Mucosa of gallbladder (tissue), 1 donor: ENCODE measurements around the gene GRB2. TPM values are rescaled to one million over a fixed set of nuclear protein-coding genes. Genes with fewer than 3 reads are reported as not detected.
"Not testable (repeated sequence)": the region's sequence is repeated elsewhere in the genome, so short reads cannot be mapped to it uniquely, and the experiment has no call there.

Source experiments
- DNase-seq: peaks from one replicate; pipeline ENCODE4 v3.0.0-alpha.2; 2020; ENCODE audit warnings: low spot score
- total RNA-seq: library from RNA; stranded (reverse); gene quantifications from one replicate; pipeline ENCODE4 v1.2.1, GENCODE V29; 2021
- donor health status: DM: no; HTN: no; CAD: no.

GRB2 gene
- total RNA-seq: 94.3 TPM

DNA sequence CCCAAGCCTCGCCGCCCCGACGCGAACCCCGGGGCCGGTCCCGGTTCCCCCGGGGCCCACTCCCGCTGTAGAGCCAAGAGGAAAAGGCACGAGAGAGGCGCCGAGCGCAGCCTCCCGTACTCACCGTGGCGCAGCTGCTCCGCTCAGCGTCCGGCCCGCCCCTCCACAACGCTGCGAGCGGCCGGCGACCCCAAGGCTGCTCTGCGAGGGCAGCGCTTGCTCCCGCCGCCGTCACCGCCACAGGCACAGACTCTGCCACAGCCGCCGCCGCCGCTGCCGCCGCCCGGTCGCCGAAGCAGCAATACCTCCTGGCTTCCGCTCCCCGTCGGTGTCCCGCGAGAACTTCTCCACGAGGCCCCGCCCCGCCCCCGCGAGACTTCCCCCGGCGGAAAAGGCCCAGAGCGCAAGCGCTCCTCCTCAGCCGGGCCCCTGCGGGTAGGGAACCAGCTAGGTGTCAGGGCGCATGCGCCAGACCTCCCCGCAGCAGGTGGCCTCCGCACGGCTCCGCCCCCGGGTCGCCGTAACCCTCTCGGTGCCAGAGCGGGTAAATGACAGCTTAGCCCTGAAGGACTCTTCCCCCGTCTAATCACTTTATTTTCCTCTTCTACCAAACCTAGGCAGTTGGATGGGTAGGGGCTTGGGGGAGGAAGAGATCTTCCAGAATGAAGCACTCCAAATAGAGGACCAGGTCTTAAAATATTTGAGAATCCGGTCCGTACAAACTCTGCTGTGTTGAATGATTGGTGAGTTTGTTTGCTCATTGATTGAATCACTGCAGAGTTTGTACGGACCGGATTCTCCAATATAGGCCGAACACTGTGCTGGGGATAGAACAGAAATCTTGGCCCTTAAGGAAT is at the start of gene GRB2:
Gene GRB2, minus strand, starts transcription at position 314 of the 857 bp plus-strand sequence. CDS start 12,050 bp downstream, outside the sequence.
- DNase-seq: peak; percentile 99

DNA sequence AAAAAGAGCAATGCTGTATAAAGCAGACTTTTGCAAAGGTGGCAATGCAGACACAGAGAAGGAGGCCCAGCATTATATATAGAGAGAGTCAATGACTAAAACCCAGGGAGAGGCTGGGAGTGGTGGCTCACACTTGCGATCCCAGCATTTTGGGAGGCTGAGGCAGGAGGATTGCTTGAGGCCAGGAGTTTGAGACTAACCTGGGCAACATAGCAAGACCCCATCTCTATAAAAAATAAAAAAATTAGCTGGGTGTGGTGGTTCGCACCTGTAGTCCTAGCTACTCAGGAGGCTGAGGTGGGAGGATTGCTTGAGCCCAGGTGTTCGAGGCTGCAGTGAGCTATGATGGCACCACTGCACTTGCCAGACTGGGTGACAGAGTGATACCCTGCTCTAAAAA is 49.2 kb upstream of the GRB2 start:
- DNase-seq: not testable (repeated sequence)

DNA sequence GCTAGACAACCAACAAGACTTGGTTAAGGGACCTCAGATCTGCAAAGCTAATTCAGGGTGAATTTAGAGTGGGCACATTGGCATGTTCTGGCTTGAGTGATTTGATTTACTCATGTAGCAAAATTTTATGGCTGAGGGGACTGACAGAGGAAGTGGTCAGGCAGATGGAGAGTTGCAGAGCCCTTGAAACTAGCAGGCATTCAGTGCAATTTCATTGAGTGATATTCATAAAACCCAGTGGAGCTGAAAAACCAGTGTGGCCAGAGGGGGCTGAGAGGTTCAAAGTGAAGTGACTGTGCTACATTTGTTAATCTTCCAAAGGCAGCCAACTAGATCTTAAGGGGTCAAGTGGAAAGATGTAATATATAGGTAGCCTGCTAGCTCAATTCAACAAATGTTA is 48.7 kb upstream of the GRB2 start:
- DNase-seq: no peak

DNA sequence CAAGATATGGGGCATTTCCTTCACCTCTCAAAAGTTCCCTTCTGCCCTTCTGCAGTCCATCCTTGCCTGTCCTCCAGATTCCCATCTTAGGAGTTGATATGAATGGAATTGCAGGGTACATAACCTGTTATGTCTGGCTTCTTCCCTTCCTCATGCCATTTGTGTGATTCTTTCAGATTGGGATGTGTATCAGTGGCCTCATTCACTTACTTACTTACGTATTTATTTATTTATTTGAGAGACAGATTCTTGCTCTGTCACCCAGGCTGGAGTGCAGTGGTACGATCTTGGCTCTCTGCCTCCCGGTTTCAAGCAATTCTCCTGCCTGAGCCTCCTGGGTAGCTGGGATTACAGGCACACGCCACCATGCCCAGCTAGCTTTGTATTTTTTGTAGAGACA is 44.8 kb upstream of the GRB2 start:
- no peak for DNase-seq

DNA sequence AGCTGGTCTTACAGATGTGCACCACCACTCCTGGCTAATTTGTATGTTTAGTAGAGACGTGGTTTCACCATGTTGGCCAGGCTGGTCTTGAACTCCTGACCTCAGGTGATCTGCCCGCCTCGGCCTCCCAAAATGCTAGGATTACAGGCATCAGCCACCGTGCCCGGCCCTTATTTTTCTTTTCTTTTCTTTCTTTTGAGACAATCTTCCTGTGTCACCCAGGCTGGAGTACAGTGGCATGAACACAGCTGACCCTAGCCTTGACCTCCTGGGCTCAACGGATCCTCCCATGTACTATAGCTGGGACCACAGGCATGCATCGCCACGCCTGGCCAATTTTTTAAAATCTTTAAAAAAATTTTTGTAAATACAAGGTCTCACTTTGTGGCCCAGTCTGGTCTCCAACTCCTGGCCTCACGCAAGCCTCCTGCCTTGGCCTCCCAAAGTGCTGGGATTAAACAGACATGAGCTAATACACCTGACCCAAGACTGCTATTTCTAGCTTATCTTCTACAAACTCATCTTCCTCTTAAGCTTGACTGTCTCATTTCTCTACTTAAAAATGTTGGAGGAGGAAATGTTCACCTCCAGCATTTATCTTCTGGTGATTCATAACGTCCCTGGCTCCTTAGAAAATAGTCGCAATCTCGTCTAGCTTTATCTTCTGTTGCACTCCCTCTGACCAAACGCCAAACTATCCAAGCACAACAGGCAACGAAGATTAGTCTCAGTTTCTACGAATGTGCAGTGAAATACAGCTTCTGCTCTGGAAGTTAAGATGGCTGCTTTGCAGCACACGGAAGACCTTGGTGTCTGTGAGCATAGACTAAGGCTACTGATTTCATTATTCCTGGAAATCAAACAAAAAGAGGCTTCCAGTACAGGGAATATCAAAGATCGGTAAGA is 42.7 kb upstream of the GRB2 start:
- DNase-seq: no peak

DNA sequence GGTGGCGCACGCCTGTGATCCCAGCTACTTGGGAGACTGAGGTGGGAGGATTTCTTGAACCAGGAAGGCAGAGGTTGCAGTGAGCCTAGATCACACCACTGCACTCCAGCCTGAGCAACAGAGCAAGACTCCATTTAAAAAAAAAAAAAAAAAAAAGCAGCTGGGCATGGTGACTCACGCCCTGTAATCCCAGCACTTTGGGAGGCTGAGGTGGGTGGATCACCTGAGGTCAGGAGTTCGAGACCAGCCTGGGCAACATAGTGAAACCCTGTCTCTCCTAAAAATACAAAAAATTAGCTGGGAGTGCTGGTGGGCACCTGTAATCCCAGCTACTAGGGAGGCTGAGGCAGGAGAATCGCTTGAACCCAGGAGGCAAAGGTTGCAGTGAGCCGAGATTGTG is 40.4 kb upstream of the GRB2 start:
- DNase-seq: not testable (repeated sequence)

DNA sequence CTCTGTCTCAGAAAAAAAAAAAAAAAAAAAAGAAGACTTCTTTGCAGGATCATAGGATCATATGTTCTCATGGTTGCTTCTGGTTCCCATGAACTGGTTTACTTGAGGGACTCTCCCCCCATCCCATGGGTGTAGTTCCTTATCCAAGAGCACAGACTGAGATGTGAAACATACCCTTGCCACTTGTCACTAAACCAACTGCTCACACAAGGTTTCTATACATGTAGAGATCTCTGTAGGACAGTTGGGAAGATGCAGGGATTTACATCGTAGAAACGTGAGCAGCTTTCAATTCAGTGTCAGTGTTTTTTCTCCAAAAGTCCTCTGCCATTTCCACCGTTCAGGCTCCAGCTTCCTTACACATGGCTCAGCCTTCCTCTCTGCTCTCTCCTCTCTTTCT is 39.8 kb upstream of the GRB2 start:
- no peak for DNase-seq

DNA sequence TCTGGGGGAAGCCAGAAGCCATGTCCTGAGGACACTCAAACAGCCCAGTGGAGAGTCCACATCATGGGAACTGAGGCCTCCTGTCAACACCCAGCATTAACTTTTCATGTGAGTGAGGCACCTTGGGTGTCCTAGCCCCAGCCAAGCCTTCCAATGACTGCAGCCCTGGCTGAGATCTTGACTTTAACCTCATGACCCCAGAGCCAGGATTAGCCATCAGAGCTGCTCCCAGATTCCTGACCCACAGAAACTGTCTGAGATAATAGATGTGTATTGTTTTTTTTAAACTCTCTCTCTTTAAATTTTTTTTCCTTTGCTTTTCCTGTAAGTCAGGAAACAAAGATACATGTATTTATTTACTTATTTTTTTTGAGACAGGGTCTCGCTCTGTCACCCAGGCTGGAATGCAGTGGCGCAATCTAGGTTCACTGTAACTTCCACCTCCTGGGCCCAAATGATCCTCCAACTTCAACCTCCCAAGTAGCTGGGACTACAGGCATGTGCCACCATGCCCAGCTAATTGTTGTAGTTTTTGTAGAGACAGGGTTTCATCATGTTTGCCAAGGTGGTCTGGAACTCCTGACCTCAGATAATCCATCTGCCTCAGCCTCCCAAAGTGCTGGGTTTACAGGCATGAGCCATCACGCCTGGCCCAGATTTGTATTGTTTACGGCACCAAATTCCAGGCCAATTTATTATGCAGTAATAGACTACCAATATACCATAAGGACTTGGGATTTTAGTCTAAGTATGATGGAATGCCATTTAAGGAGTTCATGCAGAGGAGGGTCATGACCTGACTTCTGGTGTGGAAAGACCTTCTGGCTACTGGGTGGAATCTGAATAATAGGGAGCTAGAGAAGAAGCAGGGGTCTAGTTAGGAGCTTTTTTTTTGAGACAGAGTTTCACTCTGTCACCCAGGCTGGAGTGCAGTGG is 37.0 kb upstream of the GRB2 start:
- DNase-seq: no peak

DNA sequence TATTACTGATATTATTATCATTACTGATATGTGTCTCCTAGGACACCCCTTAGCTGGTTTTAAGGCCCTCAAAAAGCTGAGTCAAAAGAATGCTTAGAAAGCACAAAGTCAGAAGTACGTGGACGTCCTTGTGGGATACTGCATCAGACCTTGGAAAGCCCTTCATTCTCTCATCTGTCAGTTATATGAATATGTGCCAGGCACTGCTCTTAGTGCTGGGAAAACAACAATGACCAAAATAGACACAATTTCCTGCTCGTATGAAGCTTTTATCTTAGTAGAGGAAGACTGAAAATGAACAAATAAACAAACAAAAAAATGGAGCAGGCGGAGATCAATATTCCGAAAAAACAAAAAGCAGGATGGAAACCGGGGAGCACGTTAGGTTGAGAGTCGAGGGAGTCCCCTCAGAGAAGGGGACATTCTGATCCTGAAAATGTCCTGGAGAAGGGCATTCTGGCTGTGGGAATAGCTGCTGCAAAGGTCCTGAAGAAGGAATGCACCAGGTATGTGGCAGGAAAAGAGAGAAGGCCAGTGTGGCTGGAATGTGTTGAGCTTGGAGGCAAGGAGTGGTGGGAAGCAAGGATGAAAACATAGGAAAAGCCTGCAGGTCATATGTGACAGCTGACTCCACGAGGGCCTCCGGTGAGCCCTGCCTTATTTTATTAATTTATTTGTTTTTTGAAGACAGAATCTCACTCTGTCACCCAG is 35.4 kb upstream of the GRB2 start:
- no peak for DNase-seq

DNA sequence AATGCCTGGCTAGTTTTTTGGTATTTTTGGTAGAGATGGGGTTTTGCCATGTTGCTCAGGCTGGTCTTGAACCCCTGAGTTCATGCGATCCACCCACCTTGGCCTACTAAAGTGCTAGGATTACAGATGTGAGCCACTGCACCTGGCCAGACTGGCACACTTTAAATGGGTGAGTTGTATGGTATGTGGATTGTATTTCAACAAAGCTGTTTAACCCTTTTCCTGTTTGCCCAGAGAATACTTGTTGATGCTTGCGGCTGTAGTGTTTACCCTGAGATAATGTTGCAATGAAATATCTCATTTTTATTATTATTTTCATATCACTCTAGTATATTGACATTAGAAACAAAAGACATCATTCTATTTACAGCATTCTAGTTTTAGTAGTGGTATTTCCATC is 33.8 kb upstream of the GRB2 start:
- no peak for DNase-seq

DNA sequence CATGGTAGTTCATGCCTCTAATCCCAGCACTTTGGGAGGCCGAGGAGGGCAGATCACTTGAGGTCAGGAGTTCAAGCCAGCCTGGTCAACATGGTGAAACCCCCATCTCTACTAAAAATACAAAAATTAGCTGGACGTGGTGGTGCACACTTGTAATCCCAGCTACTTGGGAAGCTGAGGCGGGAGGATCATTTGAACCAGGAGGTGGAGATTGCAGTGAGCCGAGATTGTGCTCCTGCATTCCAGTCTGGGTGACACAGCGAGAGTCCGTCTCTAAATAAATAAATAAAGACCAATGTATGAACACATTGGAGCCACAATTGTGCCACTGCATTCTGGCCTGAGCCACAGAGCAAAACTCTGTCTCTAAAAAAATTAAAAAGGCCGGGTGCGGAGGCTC is 31.9 kb upstream of the GRB2 start:
- DNase-seq: not testable (repeated sequence)

DNA sequence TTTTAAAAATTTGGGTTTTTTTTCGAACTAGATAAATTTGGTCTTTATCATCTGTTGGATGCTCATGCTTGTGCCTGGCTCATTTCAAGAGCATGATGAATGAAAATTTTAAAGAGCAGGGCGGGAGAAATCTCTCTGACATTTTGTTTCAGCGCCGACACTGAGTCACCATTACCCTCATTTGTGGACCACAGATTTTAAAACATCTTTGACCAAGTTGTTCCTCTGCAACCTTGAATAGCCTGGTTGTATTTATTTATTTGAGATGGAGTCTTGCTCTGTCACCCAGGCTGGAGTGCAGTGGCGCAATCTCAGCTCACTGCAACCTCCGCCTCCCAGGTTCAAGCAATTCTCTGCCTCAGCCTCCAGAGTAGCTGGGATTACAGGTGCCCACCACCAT is 29.0 kb upstream of the GRB2 start:
- not testable (repeated sequence) for DNase-seq

DNA sequence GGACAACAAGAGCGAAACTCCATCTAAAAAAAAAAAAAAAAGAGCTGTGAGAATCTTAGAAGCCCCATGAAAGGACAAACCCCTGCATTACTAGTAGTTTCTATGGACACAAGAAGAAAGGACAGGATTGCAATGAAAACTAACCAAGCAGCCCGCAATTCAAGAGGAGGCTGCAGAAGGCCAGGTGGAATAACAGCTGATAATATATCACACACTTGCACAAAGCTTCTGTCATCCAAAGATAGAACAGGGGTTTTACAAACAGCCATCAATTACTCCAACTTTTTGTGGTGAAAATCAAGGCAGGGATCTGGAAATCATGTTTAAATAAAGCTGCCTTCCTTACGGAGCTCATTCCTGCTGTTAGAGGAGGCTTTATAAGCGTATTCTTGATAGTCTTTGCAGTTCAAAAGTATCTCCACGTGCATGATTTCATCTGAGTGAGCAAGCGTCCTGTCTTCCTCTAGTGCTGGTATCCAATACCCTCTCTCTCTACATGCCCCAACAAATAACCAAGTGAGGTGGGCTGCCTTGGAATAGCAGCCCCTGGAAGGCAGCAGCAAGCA is 27.8 kb upstream of the GRB2 start:
- no peak for DNase-seq

DNA sequence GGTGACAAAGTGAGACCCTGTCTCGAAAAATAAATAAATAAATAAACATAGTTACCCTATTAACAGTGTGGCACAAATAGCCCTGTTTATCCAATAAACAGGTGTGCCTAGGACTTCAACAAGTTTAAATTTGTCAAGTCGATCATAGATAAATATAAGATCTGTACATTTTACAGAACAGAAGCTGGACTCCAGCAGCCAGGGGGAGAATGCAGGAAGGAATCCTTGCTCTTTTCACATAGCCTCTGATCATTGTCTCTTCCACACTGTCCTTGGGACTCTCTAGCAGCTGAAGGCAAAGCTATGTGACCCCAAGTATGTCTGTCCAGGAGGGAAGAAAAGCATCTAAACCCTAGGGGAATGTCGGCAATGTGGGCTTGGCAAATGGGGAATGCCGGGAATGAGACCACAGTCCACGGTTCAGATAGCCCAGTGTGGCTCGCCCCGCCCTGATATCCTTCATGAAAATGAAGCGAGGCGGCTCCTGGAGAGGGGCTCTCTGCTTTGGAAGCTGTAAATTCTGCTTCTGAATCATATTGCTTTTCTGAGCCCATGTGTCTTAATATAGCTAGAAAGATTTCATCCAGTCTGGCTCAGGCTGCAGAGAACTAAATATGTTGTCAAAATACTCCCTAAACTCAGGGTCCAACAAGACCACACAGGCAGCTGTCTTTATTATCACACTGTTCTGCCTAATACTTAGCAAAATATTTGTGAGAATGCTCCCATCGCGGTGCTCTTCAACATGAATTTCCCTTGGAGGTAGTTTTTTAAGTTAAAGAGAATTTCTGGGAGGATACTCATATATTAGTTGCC is 24.9 kb upstream of the GRB2 start:
- peak; percentile 20 for DNase-seq

DNA sequence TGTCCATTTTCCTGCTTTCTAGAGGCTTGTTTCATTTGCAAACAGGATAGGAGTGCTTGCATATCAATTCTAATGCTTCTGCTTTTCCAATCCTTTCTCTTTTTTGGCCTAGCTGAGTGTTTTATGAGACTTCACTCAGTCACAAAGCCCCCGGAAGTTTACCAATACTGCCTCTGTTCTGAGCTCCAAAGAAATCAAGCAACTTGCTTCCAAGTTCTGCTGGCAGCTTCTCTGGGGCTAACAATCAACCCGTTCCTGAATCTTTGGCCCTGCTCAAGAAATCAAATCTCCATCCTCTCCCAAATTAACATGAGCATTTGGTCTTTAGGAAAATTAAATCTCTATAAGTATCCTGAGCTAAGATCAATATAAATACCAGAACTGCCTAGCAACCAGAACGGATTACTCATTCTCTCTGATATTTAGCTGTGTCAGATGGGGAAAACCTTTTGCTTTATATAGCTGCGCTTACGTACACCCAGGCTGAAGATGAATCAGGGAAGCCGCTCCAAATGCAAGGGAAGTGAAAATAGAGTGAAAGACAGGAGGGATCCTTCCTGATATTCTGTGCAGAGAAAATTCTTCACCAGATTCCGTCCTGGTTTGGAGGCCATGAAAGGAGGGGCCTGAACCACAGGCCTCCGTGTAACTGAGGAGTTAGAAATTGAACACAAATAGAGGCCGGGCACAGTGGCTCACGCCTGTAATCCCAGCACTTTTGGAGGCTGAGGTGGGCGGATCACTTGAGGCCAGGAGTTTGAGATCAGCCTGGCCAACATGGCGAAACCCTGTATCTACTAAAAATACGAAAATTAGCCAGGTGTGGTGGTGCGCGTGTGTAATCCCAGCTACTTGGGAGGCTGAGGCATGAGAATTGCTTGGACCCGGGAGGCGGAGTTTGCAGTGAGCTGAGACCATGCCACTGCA is 23.3 kb upstream of the GRB2 start:
- DNase-seq: no peak

DNA sequence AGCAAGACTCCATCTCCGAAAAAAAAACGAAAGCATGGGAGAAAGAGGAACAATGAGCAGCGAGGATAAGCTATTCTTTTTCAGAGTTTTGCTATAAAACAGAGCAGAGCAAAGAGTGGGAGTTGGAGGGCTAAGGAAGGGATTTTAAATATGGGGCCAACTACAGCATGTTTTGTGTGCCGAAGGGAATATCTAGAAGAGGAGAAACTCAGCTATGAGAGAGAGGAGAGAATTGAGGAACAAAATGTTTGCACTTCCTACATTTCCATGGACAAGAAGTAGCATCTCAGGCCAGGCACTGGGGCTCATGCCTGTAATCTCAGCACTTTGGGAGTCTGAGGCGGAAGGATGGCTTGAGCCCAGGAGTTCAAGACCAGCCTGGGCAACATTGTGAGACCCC is 13.1 kb upstream of the GRB2 start:
- DNase-seq: no peak

DNA sequence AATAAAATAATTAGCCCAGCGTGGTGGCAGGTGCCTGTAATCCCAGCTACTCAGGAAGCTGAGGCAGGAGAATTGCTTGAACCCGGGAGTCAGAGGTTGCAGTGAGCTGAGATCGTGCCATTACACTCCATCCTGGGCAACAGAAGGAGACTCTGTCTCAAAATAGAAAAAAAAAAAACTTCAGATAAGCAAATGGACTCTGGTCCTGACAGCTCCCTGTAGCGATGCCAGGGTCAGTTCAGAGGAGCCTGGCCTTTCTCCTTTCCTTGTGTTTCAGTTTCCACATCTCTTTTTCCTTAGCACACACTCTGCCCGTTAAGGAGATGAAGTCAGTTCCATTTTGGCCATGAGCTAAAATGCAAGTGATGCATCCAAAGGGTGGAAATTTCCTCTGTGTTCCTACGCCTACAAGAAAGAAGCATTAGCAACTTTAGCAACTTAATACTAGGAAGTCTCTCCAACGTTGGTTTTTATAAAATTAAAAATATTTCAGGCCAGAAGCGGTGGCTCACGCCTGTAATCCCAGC is 11.6 kb upstream of the GRB2 start:
- peak; percentile 34 for DNase-seq

DNA sequence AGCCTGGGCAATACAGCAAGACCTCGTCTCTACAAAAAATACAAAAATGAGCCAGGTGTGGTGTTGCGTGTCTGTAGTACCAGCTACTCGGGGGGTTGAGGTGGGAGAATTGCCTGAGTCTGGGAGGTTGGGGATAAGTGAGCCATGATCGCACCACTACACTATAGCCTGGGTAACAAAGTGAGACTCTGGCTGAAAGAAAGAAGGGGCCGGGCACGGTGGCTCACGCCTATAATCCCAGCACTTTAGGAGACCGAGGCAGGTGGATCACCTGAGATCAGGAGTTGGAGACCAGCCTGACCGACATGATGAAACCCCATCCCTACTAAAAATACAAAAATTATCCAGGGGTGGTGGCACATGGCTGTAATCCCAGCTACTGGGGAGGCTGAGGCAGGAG is 10.5 kb upstream of the GRB2 start:
- no peak for DNase-seq
